Right renal cortex interstitium (tissue), 3 donors: ENCODE measurements around the gene PTCH1. TPM values are rescaled to one million over a fixed set of nuclear protein-coding genes. Genes with fewer than 3 reads are reported as not detected.

Experiments
- DNase-seq, 3 donors: peaks; one replicate each; pipeline ENCODE4 v3.0.0-alpha.2; 2013; ENCODE audit warnings: low read depth in 3 of 3, low spot score in 2 of 3
- polyA plus RNA-seq, 3 donors: library from polyadenylated mRNA; unstranded; fragments of 120-200 nt; gene quantifications; one replicate each; pipeline ENCODE4 v1.2.1, GENCODE V29; 2013; ENCODE audit not compliant: insufficient read length in 3 of 3

The PTCH1 gene
- polyA plus RNA-seq, 3 donors: 26.0 to 28.3 (median 26.8) TPM

DNA sequence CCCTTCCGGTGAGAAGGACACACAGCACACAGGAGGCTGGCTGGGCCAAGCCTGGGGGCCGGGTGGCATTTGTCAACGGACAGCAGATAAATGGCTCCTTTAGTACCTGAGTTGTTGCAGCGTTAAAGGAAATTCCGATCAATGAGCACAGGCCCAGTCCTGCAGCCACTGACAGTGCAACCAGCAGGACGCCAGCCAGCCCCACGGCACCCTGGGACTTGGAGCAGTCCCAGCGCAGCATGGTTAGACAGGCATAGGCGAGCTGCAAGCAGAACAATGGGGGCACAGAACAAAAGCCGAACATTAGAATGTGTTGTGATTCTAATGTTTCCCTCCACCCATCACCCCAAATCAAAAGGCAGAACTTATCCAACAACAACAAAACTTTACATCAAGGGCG is 39.3 kb downstream of the PTCH1 start:
- DNase-seq: no peak

DNA sequence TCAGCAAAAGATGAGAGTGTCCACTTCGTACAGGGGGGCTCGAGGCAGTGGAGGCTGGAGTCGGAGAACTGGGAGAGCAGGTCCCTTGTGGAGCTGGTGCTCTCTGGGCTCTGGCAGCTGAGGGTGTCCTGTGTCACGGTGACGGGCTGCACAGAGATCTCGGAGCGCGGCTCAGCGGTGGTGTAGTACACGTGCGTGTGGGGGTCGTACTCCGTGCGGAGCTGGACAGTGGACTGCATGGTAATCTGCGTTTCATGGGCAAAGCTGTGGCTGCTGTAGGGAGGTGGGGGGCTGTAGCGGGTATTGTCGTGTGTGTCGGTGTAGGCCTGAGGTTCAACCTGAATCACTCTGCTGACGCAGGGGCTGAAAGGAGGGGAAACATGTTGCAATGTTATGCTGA is 48.0 kb downstream of the PTCH1 start:
- DNase-seq: no peak

DNA sequence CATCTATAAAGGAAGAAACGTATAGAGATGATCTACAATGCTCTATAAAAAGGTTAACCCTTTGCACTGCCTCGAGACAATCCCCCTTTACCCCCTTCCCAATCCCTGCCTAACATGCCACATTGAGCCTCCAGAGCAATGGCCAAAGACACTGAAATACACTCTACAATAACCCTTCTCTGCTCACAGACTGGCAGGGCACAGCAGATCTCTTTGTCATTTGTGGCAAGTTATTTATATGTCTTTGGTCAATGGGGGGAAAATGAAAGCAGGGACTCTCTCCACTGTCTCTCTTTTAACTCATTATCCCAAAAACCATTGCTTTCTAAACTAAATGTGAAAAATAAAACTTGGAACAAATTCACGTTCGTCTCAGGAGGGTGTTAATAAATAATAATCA is 51.7 kb downstream of the PTCH1 start:
- no peak for DNase-seq

DNA sequence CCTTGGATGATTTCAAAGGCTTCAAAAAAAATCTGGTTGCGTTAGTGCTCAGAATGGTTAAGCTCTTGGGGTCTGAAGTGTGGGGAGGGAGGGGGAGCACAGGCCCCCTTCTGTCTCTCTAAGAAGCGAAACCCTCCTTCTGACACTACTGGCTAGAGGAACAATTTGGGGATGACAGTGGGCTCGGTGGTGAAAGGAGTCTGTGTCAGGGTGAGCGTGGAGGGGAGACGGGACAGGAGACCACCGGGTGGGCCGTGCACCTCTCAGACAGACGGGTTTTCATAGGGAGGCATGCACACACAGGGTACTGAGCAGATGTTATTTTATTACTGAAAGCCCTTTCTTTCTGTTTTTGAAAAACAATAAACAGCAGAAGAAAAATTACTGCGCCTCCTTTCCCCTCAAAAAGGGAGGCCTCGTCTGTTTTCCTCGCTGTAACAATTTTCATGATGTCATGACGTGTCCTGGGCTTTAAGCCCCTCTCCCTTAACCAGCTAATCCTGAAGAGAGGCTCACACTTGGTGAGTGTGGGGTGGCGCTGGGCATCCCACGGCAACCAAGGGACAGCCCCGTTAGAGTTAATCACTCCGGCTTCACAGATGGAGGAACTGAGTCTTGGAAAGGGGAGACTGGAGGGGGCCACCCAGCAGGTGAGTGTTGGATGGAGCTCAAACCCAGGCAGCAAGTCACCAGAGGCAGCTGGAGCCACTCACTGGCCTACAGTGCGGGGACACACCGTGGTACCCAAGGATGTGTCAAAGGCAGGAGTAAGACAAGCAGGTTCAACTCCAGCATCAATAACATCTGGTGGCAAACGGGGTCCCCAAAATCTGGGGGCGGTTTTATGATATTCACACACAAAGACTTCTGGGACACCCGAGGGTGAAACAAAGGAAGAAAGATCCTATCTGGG is 53.4 kb downstream of the PTCH1 start:
- DNase-seq: no peak

GRCh38 chr9:95462249-95463147 is 54.3 kb downstream of the PTCH1 start:
- peak; percentile 62 to 72 (median 63) for DNase-seq

DNA sequence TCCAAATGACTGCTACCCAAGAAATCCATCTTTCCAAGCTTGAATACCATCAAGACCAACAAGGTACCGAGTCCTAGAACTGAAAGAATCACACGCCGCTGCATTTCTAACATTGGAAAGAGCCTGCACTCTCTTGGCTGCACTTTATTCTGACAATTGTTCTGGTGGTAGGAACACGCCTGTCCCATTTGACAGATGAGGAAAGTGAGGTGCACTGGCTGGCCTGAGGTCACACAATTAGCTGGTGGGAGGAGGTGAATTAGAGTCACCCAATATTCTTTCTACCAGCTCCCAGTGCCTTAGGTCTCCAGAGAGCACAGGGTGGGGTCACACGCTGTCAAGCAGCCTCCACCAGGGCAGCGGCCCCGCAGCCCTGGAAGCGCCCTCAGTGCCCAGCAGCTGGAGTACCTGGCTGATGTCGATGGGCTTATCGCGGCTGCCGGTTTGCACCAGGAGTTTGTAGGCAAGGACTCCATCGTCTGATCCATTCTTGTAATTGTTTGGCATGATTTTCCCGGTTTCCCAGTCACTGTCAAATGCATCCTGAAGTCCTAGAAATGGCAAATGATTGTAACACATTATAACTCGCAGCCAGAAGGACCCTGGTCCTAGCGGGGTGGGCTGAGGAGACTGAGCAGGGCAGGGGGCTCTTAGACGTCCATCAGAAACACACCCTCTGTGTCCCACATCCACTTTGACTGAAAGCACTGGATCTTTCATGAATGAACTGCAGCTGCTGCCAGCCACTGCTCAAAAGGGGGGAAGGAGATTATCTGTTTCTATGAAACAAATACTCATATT is 55.1 kb downstream of the PTCH1 start:
- no peak for DNase-seq

- no peak for DNase-seq
Measured at GRCh38 chr9:95460518-95461164, 56.1 kb downstream of the PTCH1 start.

- peak in 1 of 3 donors; percentile 21 for DNase-seq
Measured at GRCh38 chr9:95459851-95460517, 56.8 kb downstream of the PTCH1 start.

DNA sequence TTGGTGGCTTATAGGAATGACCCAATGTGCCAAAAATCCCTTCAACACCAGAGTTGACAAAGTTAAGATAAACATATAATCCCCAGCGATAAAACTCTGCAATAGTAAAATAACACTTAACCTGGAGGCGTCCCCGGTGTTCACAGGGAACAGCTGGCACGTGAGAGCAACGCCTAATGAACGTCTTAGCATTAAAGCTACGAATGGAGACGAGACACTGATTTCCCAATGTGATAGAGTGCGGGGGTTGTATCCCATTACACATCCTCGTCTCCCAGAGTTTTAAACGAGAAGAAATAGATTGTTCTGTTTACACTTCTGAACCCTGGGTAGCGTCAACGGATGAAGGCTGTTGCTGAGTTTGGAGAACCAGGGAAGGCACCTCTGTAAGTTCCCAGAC is 57.6 kb downstream of the PTCH1 start:
- DNase-seq: no peak

DNA sequence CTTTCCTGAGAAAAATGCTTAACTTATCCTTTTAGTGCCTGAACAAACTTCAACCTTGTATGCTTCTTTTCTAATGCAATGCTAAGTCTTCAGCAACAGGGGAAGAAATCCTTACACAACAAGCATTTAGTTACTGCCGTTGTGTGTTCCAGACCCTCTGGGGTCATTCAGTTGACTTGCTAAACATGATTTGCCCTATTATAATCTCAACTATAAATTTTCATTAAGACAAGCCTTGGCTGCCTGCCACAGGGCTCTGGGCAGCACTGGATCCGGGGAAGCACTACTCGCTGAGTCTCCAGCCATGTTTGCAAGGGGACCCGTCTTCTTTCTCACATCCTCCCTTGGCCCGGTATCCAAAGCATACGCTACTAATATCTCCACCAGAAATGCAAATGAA is 58.1 kb downstream of the PTCH1 start:
- peak in 1 of 3 donors; percentile 25 for DNase-seq

DNA sequence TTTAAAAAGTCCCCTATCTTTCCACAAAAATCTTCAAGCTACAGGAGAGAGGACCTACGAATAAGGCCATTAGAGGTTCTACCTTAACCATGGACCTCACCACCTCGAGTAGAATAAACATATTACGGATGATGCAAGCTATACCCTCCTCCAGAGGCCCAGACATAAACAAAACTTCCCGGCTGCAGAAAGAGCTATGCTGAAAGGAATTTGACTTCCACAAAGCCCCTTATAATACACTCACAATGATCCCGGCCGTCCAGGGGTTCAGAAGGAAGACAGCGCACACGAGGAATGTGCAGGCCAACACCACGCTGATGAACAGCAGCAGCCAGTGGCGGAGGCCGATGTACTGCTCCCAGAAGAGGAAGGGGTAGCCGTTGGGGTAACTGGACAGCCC is 59.0 kb downstream of the PTCH1 start:
- no peak for DNase-seq

- no peak for DNase-seq
Measured at GRCh38 chr9:95455714-95456113, 61.1 kb downstream of the PTCH1 start.

DNA sequence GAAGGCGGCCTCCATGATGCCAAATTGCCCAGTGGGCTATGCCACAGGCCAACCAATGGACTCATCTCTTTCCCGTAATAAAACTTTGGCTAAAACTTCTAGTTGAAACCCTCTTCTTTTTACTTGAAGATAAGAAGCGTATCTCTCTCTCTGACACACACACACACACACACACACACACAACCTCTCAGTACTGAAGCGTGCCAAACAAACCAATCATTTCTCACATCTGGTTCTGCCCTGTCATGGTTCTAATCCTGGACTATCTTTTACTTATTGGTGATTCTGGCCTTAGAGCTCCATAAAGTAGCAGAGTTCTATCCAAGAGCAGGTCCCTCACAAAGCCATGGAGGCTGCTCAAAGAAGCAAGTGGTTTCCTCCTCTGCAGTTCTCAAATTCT is 64.6 kb downstream of the PTCH1 start:
- DNase-seq: no peak

DNA sequence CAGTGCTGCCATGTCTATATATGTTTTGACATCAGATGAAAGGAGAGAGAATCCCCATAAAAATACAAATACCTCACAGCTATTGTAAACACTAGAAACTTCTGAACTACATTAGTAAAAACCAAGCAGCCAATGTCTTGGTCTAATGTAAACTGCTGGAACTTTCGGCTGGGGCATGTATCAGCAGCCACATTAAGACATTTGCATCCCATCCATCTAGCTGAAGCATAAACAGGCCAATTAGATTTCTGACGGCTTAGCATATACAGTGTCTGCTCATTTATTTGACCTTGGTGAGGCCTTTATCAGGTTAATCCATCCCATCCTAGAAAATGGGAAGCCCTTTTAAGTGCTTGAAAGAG is 65.7 kb downstream of the PTCH1 start:
- DNase-seq: no peak

DNA sequence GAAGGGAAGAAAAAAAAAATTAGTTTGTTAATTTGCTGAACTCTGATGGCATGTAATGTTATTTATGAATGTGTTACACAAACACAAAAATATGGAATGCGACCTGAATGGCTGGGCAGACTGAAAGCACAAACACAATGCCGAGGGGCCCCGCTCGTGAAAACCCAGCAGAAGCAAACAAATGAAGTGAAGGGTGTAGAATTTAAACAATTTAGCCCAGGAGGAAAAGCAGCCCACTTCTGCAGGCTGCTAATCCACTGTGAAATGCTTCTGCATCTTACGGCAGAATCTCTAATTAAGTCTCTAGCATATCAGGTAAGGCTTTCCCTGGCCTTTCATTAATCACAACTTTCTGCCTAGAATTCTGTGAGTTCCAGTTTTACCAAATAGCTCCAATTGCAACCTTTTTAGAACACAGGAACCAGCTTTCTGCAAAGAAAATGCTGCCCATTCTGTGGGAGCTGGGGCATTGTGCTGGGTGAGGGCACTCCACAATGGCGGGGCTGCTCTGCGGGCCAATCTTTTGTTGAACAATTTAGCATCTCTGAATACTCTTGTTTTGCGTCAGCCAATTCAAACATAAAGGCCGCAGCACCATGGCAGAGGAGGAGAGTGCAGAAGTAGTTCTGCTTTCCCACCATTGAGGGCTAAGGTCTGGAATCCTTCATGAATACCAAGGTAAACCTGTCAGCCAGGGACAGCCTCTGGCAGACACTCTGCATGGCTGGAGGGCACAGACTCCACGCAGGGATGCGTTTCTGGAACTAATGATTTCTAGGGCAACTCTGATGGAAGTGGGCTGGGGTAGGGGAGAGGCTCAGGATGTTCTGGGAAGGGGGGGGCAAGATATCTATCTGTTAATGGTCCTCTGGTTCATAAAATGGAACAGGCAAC is 66.4 kb downstream of the PTCH1 start:
- no peak for DNase-seq

- DNase-seq: no peak
Measured at GRCh38 chr9:95449016-95449415, 67.8 kb downstream of the PTCH1 start.

DNA sequence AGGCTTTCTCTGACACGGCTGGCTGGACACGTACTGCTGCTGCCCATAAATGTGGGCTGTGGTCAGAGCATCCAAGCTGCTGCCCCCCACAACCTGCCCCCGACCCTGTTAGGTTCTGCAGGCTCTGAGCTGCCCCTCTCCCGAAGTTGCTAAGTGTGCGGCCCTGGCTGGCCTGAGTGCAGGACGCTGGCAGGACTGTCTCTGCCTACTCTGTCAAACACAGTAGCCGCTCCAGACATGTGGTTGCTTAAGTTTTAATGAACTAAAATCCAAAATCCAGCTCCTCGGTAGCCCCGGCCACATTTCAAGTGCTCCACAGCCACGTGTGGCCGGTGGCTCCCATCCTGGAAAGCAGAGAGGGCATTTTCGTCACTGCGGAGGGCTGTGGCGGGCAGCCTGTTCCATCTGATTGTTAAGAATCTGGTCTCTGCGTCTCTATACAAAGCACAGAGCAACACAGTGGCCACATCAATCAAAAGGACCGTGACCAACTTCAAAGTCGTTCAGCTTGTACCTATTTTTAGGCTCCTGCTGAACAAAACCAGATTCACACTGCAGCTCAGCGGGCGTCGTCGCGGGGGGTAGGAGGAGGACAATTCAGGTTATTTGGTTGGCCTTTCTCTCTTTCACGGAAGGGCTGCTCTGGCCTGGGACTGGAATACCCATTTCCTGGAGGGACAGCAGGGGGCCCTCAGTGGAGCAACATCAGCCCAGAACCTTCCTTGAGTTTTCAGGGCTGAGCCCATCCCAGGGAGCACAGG is 68.9 kb downstream of the PTCH1 start:
- DNase-seq: no peak

DNA sequence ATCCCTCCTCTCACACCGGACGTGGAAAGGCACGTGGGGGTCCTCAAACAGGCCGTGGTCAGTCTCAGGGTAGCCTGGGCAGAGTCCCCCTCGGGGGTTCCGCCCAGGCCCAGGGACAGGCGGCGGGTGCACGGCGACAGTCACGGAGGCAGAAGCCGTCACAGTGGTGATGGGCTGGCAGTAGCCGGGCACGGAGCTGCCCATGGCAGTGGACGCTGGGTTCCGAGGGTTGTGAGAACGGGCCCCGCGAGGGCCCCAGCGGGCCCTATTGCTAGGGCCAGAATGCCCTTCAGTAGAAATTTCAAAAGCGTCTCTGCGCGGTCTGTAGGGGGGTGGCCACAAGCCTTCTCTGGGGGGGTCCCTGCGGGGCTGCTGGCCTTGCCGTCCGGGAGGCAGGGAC is 69.8 kb downstream of the PTCH1 start:
- DNase-seq: no peak
